ENCODE measurements around the gene MYH4.

- TF ChIP-seq CTCF (IDR thresholded peaks at IDR 0.05) (no peak), POLR2A (IDR thresholded peaks at IDR 0.05) (no peak)
These were observed 75.0 kb downstream of the MYH4 start for GRCh38 chr17:10394201-10394887.
